NT2/D1 (cell line): ENCODE measurements around the gene FTSJ3.

Experiments used
- DNase-seq: peaks from one replicate; pipeline ENCODE4 v3.0.0-alpha.2; 2011; ENCODE audit warnings: low read depth, low spot score
- H3K27me3 ChIP-seq: 2 replicates; pipeline ENCODE4 v1.6.0; 2011; ENCODE audit warnings: mild to moderate bottlenecking; ENCODE audit not compliant: insufficient read length, insufficient read depth
- H3K36me3 ChIP-seq: 2 replicates; pipeline ENCODE4 v1.6.1; 2011; ENCODE audit warnings: mild to moderate bottlenecking, low read length, mixed read lengths; ENCODE audit not compliant: insufficient read depth, insufficient read length
- H3K4me1 ChIP-seq: 2 replicates; pipeline ENCODE4 v1.5.1; 2011; ENCODE audit not compliant: insufficient read depth, insufficient read length
- H3K4me3 ChIP-seq: 2 replicates; pipeline ENCODE4 v1.5.1; 2011; ENCODE audit warnings: low read depth; ENCODE audit not compliant: insufficient read length
- H3K9ac ChIP-seq: 2 replicates; pipeline ENCODE4 v1.6.0; 2011; ENCODE audit warnings: low read depth; ENCODE audit not compliant: insufficient read length
- H3K9me3 ChIP-seq: 2 replicates; pipeline ENCODE4 v1.5.1; 2011; ENCODE audit warnings: mild to moderate bottlenecking, low read length; ENCODE audit not compliant: insufficient read depth
- SUZ12 ChIP-seq: IDR thresholded peaks from 2 replicates; pipeline ENCODE4 v1.6.1; 2011; ENCODE audit not compliant: insufficient read length, insufficient read depth; ENCODE audit errors: extremely low read depth
- YY1 ChIP-seq: IDR thresholded peaks from 2 replicates; pipeline ENCODE4 v1.6.1; 2011; ENCODE audit not compliant: insufficient read length, insufficient read depth
- ZNF274 ChIP-seq: IDR thresholded peaks from 2 replicates; pipeline ENCODE4 v1.6.1; 2011; ENCODE audit warnings: mild to moderate bottlenecking, low read depth, low read length

The FTSJ3 gene

DNA sequence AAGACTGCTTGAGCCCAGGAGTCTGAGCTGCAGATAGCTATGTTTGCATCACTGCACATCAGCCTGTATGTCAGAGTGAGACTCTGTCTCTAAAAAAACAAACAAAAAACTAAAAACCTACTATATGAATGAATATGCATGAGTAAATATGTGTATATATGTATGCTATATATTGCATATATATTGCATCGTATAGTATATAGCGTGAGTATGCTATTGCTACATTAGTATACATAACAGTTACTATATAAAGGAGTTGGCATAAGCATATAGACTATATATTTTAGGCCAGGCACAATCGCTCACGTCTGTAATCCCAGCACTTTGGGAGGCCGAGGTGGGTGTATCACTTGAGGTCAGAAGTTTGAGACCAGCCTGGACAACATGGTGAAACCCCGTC, 37.4 kb downstream of the FTSJ3 start:
- Histone ChIP-seq H3K27me3 (no peaks in the 10 kb centered on the region), H3K9me3 (no peaks in the 10 kb centered on the region), H3K4me1 (no peaks in the 10 kb centered on the region), H3K4me3 (no peak overlapping the region), H3K36me3 (peaks cover 85% of the 10 kb centered on the region), H3K9ac (no peak overlapping the region)
- no peak for DNase-seq
- TF ChIP-seq YY1: no peak
- TF ChIP-seq ZNF274: no peak
- no peak for TF ChIP-seq SUZ12

DNA sequence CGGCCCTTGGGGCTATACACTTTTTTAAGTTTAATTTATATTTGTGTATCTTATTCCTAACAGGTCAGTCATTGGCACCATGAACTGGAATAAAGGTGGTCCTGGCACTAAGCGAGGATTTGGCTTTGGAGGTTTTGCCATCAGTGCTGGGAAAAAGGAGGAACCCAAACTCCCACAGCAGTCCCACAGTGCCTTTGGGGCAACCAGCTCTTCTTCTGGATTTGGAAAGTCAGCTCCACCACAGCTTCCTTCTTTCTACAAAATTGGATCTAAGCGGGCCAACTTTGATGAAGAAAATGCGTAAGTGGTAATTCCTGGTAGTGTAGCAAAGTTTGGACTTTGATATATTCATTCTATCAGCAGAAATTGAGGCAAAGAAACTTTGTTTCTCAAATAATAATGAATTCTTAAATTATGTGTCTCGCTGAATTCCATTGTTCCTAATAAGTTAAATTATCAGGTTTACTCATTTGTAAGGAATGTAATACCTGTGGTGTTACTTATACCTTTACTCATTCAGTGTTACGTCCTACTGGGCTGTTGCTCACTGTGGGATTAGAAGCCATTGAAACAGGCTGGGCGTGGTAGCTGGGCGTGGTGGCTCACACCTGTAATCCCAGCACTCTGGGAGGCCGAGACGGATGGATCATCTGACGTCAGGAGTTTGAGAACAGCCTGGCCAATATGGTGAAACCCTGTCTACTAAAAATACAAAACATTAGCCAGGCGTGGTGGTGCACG, 40.3 kb downstream of the FTSJ3 start:
- DNase-seq: no peak

DNA sequence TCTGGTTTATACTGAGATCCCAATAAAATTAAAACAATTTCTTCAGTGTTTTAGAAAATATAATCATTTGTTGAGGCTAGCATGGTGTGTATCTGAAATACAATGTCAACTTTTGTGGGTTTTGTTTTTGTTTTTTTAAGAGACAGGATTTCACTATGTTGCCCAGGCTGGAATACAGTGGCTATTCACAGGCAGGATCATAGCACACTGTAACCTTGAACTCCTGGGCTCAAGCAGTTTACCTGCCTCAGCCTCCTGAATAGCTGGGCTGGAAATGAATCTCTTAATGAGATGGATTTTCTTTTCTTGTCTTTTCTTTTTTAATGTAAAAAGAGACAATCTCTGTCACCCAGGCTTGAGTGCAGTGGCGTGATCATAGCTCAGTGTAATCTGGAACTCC, 41.3 kb downstream of the FTSJ3 start:
- Histone ChIP-seq H3K27me3 (no peaks in the 10 kb centered on the region), H3K36me3 (peaks cover 77% of the 10 kb centered on the region), H3K4me1 (no peaks in the 10 kb centered on the region), H3K9ac (no peak overlapping the region), H3K9me3 (no peaks in the 10 kb centered on the region), H3K4me3 (no peak overlapping the region)
- TF ChIP-seq SUZ12: no peak
- TF ChIP-seq ZNF274: no peak
- no peak for TF ChIP-seq YY1
- no peak for DNase-seq

More for the DNA sequence above, 40.3 kb downstream of the FTSJ3 start:
- H3K4me1 ChIP-seq: no peaks in the 10 kb centered on the region
- H3K9me3 ChIP-seq: no peaks in the 10 kb centered on the region
- no peak overlapping the region for H3K4me3 ChIP-seq
- H3K36me3 ChIP-seq: peaks cover 82% of the 10 kb centered on the region
- no peaks in the 10 kb centered on the region for H3K27me3 ChIP-seq
- no peak for TF ChIP-seq SUZ12
- no peak overlapping the region for H3K9ac ChIP-seq

DNA sequence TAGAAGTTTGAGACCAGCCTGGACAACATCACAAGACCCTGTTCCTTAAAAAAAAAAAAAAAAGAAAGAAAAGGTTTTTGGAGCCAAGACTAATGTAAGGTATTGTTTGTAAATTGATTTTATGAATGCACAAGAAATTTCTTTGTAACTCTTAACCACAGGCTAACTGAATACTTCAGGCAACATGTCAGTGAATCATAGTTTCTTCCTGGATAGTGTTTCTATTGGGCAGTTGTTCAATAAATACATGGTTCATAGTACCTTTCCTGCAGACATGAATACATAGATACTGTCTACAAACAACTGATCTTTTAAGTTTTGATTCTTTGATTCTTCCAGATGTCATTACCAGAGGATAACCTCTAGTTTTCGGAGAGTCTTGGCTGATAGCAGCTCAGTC, 41.9 kb downstream of the FTSJ3 start:
- Histone ChIP-seq H3K4me1 (no peaks in the 10 kb centered on the region), H3K9me3 (no peaks in the 10 kb centered on the region), H3K27me3 (no peaks in the 10 kb centered on the region), H3K9ac (no peak overlapping the region), H3K4me3 (no peak overlapping the region), H3K36me3 (peaks cover 74% of the 10 kb centered on the region)
- no peak for TF ChIP-seq YY1
- no peak for TF ChIP-seq ZNF274
- TF ChIP-seq SUZ12: no peak
- no peak for DNase-seq

DNA sequence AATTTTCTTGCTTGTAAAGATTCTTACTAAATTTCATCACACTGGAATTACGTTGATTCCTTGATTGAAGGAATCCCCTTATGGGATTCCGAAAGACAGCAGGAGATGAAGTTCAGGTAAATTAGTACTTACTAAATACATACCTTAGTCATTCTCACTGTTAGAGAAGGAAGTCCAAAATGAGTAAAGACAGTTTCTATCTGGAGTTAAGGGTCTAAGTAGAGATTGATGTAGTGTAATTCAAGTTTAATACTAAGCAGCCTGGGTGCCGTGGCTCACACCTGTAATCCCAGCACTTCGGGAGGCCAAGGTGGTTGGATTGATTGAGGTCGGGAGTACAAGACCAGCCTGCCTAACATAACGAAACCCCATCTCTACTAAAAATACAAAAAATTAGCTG, 43.9 kb downstream of the FTSJ3 start:
- no peak for DNase-seq
- no peak for TF ChIP-seq YY1
- no peak for TF ChIP-seq ZNF274
- TF ChIP-seq SUZ12: no peak
- Histone ChIP-seq H3K9me3 (no peaks in the 10 kb centered on the region), H3K27me3 (no peaks in the 10 kb centered on the region), H3K9ac (no peak overlapping the region), H3K4me1 (no peaks in the 10 kb centered on the region), H3K36me3 (peaks cover 72% of the 10 kb centered on the region), H3K4me3 (no peak overlapping the region)

DNA sequence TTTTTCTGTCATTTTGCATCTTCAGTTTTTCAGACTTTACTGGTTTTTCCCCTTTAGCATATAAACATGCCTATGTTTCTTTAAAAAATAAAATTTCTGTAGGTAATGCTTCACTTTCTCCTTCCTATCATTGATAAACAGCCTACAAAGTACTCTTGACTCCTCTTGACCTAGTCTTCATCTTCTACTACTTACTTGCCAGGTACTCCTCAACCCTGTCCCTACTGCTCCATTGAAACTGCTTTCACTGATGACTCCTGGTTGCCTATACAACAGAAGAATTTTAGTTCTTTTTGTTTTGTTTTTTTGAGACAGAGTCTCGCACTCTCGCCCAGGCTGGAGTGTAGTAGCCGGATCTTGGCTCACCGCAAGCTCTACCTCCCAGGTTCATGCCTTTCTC, 46.5 kb downstream of the FTSJ3 start:
- no peak for DNase-seq
- Histone ChIP-seq H3K9me3 (no peaks in the 10 kb centered on the region), H3K27me3 (no peaks in the 10 kb centered on the region), H3K4me3 (no peak overlapping the region), H3K4me1 (peaks cover 5% of the 10 kb centered on the region), H3K9ac (no peak overlapping the region), H3K36me3 (peaks cover 74% of the 10 kb centered on the region)
- no peak for TF ChIP-seq YY1

DNA sequence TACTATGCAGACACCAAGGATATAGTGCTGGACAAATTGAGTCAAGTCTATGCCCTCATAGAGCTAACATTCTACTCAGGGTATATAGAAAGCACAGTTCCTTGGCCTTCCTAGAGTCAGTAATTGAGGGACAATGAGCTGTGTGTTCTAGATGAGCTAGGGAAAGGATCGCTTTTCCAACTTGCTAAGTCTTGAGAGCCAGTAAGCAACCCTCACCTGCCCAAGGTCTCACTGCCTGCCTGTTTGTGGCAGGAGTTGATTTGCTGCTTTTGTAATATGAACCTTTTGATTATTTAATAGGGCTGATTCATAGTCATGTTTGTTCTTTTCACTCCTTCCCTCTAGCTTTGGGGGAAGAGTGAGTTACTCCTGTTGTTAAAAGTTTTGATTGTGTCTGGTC, 47.0 kb downstream of the FTSJ3 start:
- Histone ChIP-seq H3K27me3 (no peaks in the 10 kb centered on the region), H3K4me3 (no peak overlapping the region), H3K9me3 (no peaks in the 10 kb centered on the region), H3K36me3 (peaks cover 77% of the 10 kb centered on the region), H3K4me1 (peaks cover 5% of the 10 kb centered on the region), H3K9ac (no peak overlapping the region)
- no peak for TF ChIP-seq SUZ12
- TF ChIP-seq YY1: no peak
- TF ChIP-seq ZNF274: no peak
- no peak for DNase-seq

DNA sequence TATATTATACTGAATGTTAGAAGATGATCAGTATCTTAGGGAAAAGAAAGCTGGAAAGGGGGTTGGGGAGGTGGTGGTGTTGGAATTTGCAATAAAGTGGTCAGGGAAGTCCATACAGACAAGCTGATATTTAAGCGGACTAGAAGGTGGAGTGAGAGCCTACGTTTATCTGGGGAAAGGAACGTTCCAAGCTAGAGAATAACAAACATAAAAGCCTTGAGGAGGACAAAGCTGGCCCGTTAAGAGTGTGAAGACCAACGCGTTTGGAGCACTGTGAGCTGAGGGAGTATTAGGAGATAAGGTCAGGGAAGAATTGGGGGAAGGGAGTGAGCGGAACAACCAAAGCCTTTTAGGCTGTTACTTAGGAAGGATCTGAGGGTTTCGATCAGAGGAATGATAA, 52.0 kb downstream of the FTSJ3 start:
- DNase-seq: no peak
- Histone ChIP-seq H3K9me3 (no peaks in the 10 kb centered on the region), H3K36me3 (peaks cover 58% of the 10 kb centered on the region), H3K4me1 (peaks cover 5% of the 10 kb centered on the region), H3K9ac (peak overlapping the region; percentile 94), H3K27me3 (no peaks in the 10 kb centered on the region), H3K4me3 (peak overlapping the region; percentile 77)
- TF ChIP-seq ZNF274 (no peak), SUZ12 (no peak), YY1 (no peak)
